ENCODE results near the gene MUC6.

DNA sequence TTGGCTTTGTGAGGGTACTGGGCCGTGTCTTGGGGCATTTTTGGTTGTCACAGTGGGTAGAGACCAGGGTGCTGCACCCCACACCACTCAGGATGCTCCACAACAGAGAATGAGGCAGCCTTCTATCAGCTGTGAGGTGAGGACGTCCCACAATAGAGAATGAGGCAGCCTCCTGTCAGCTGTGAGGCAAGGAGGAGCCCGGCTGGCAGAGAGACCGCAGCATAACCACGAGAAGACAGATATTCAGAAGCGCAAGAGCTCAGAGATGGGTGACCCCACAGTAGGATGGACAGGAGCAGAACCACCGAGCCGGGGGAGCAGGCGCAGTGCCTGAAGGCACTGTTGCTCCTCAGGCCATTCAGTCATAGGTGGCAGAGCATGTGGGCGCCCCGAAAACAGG is 63.3 kb downstream of the MUC6 start:
- TF ChIP-seq, protein P1, sequence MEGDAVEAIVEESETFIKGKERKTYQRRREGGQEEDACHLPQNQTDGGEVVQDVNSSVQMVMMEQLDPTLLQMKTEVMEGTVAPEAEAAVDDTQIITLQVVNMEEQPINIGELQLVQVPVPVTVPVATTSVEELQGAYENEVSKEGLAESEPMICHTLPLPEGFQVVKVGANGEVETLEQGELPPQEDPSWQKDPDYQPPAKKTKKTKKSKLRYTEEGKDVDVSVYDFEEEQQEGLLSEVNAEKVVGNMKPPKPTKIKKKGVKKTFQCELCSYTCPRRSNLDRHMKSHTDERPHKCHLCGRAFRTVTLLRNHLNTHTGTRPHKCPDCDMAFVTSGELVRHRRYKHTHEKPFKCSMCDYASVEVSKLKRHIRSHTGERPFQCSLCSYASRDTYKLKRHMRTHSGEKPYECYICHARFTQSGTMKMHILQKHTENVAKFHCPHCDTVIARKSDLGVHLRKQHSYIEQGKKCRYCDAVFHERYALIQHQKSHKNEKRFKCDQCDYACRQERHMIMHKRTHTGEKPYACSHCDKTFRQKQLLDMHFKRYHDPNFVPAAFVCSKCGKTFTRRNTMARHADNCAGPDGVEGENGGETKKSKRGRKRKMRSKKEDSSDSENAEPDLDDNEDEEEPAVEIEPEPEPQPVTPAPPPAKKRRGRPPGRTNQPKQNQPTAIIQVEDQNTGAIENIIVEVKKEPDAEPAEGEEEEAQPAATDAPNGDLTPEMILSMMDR (IDR thresholded peaks at IDR 0.05) = no peak
- no peak for TF ChIP-seq POLR2A (IDR thresholded peaks at IDR 0.05)
